ENCODE results near the gene MGAT4D. TPM values are rescaled to one million over a fixed set of nuclear protein-coding genes. Genes with fewer than 3 reads are reported as not detected.
"Not testable (repeated sequence)": the region's sequence is repeated elsewhere in the genome, so short reads cannot be mapped to it uniquely, and the experiment has no call there.

MGAT4D gene
- total RNA-seq, 2 experiments from 2014 or later = not detected

- ChIA-PET POLR2A (no interaction called here), CTCF (no interaction called here)
- Mint-ChIP-seq H3K4me1 (ENCODE audit: low read depth) (no peaks in the 10 kb centered on the region), H3K36me3 (ENCODE audit: low read depth) (no peaks in the 10 kb centered on the region), H3K9me3 (ENCODE audit: insufficient read depth) (no peaks in the 10 kb centered on the region), H3K4me3 (no peak overlapping the region), H3K27me3 (ENCODE audit: low read depth) (peaks cover 12% of the 10 kb centered on the region), H3K27ac (no peak overlapping the region)
- no peak for ATAC-seq
- no peak for DNase-seq
Observed at GRCh38 chr4:140483445-140483844, 14.6 kb downstream of the MGAT4D start.

- H3K36me3 Mint-ChIP-seq (ENCODE audit: low read depth) = no peaks in the 10 kb centered on the region
- no peak overlapping the region for H3K4me3 Mint-ChIP-seq
- CTCF ChIA-PET = no interaction called here
Observed at GRCh38 chr4:140472156-140472555, 25.9 kb downstream of the MGAT4D start.

GRCh38 chr4:140469791-140470733 lies 28.0 kb downstream of the MGAT4D start:
- ChIA-PET POLR2A (interaction anchor here (1.0 kb wide), 1 partner anchor 11 kb away, joined by 3 read pairs; no protein-coding TSS in a partner anchor), CTCF (no interaction called here)
- Mint-ChIP-seq H3K4me1 (ENCODE audit: low read depth) (no peaks in the 10 kb centered on the region), H3K27me3 (ENCODE audit: low read depth) (peaks cover 39% of the 10 kb centered on the region), H3K9me3 (ENCODE audit: insufficient read depth) (no peaks in the 10 kb centered on the region), H3K36me3 (ENCODE audit: low read depth) (no peaks in the 10 kb centered on the region), H3K4me3 (no peak overlapping the region), H3K27ac (no peak overlapping the region)
- DNase-seq (no peak), ATAC-seq (no peak)

More at GRCh38 chr4:140472156-140472555, 25.9 kb downstream of the MGAT4D start:
- Mint-ChIP-seq H3K27ac (no peak overlapping the region), H3K9me3 (ENCODE audit: insufficient read depth) (no peaks in the 10 kb centered on the region), H3K4me1 (ENCODE audit: low read depth) (no peaks in the 10 kb centered on the region), H3K27me3 (ENCODE audit: low read depth) (peaks cover 28% of the 10 kb centered on the region)
- no peak for DNase-seq
- POLR2A ChIA-PET = no interaction called here
- no peak for ATAC-seq

GRCh38 chr4:140466146-140466545 lies 31.9 kb downstream of the MGAT4D start:
- POLR2A ChIA-PET = no interaction called here
- CTCF ChIA-PET = no interaction called here
- Mint-ChIP-seq H3K9me3 (ENCODE audit: insufficient read depth) (no peaks in the 10 kb centered on the region), H3K4me1 (ENCODE audit: low read depth) (no peaks in the 10 kb centered on the region), H3K4me3 (no peak overlapping the region), H3K27ac (no peak overlapping the region), H3K36me3 (ENCODE audit: low read depth) (no peaks in the 10 kb centered on the region), H3K27me3 (ENCODE audit: low read depth) (peaks cover 32% of the 10 kb centered on the region)
- DNase-seq (no peak), ATAC-seq (no peak)

GRCh38 chr4:140463614-140464013 lies 34.5 kb downstream of the MGAT4D start:
- Mint-ChIP-seq H3K27me3 (ENCODE audit: low read depth) (peaks cover 27% of the 10 kb centered on the region), H3K4me3 (no peak overlapping the region), H3K27ac (no peak overlapping the region), H3K4me1 (ENCODE audit: low read depth) (no peaks in the 10 kb centered on the region), H3K36me3 (ENCODE audit: low read depth) (no peaks in the 10 kb centered on the region), H3K9me3 (ENCODE audit: insufficient read depth) (no peaks in the 10 kb centered on the region)
- CTCF ChIA-PET = no interaction called here
- ATAC-seq (no peak), DNase-seq (no peak)
- POLR2A ChIA-PET = no interaction called here

GRCh38 chr4:140463182-140463581 lies 34.9 kb downstream of the MGAT4D start:
- peaks cover 29% of the 10 kb centered on the region for H3K27me3 Mint-ChIP-seq (ENCODE audit: low read depth)
- H3K36me3 Mint-ChIP-seq (ENCODE audit: low read depth) = no peaks in the 10 kb centered on the region
- ATAC-seq (no peak), DNase-seq (no peak)
- CTCF ChIA-PET = no interaction called here
- no peak overlapping the region for H3K27ac Mint-ChIP-seq
- POLR2A ChIA-PET = no interaction called here
- no peaks in the 10 kb centered on the region for H3K9me3 Mint-ChIP-seq (ENCODE audit: insufficient read depth)
- no peaks in the 10 kb centered on the region for H3K4me1 Mint-ChIP-seq (ENCODE audit: low read depth)
- H3K4me3 Mint-ChIP-seq = no peak overlapping the region

GRCh38 chr4:140450352-140450751 lies 47.7 kb downstream of the MGAT4D start:
- POLR2A ChIA-PET = no interaction called here
- CTCF ChIA-PET = no interaction called here
- Mint-ChIP-seq H3K4me3 (no peak overlapping the region), H3K27me3 (ENCODE audit: low read depth) (peaks cover 39% of the 10 kb centered on the region), H3K27ac (no peak overlapping the region), H3K4me1 (ENCODE audit: low read depth) (no peaks in the 10 kb centered on the region), H3K36me3 (ENCODE audit: low read depth) (no peaks in the 10 kb centered on the region), H3K9me3 (ENCODE audit: insufficient read depth) (no peaks in the 10 kb centered on the region)
- ATAC-seq (no peak), DNase-seq (no peak)

- H3K36me3 Mint-ChIP-seq (ENCODE audit: low read depth) = no peaks in the 10 kb centered on the region
- H3K4me1 Mint-ChIP-seq (ENCODE audit: low read depth) = no peaks in the 10 kb centered on the region
- peaks cover 35% of the 10 kb centered on the region for H3K27me3 Mint-ChIP-seq (ENCODE audit: low read depth)
- H3K4me3 Mint-ChIP-seq = no peak overlapping the region
- ChIA-PET CTCF (no interaction called here), POLR2A (no interaction called here)
- no peaks in the 10 kb centered on the region for H3K9me3 Mint-ChIP-seq (ENCODE audit: insufficient read depth)
- no peak overlapping the region for H3K27ac Mint-ChIP-seq
- ATAC-seq = no peak
- no peak for DNase-seq
Observed at GRCh38 chr4:140448830-140449229, 49.3 kb downstream of the MGAT4D start.

- DNase-seq = no peak
- Mint-ChIP-seq H3K9me3 (ENCODE audit: insufficient read depth) (no peaks in the 10 kb centered on the region), H3K4me1 (ENCODE audit: low read depth) (no peaks in the 10 kb centered on the region), H3K4me3 (no peak overlapping the region), H3K27me3 (ENCODE audit: low read depth) (peaks cover 32% of the 10 kb centered on the region), H3K27ac (no peak overlapping the region), H3K36me3 (ENCODE audit: low read depth) (no peaks in the 10 kb centered on the region)
- no peak for ATAC-seq
- POLR2A ChIA-PET = no interaction called here
- CTCF ChIA-PET = no interaction called here
Observed at GRCh38 chr4:140448162-140448561, 49.9 kb downstream of the MGAT4D start.

GRCh38 chr4:140444347-140444746 lies 53.7 kb downstream of the MGAT4D start:
- DNase-seq; H3K9me3 Mint-ChIP-seq (ENCODE audit: insufficient read depth); H3K4me3 Mint-ChIP-seq; H3K27ac Mint-ChIP-seq; ATAC-seq; H3K4me1 Mint-ChIP-seq (ENCODE audit: low read depth); POLR2A ChIA-PET; H3K36me3 Mint-ChIP-seq (ENCODE audit: low read depth); CTCF ChIA-PET: not testable (repeated sequence)
- peaks cover 34% of the 10 kb centered on the region for H3K27me3 Mint-ChIP-seq (ENCODE audit: low read depth)

- POLR2A ChIA-PET = no interaction called here
- no peaks in the 10 kb centered on the region for H3K36me3 Mint-ChIP-seq (ENCODE audit: low read depth)
- no peak for ATAC-seq
Observed at GRCh38 chr4:140439644-140440142, 58.4 kb downstream of the MGAT4D start.

GRCh38 chr4:140427919-140428471 lies 70.1 kb downstream of the MGAT4D start:
- peak overlapping the region; percentile 76 for H3K4me3 Mint-ChIP-seq
- H3K27me3 Mint-ChIP-seq (ENCODE audit: low read depth) = peaks cover 48% of the 10 kb centered on the region
- H3K27ac Mint-ChIP-seq = no peak overlapping the region
- POLR2A ChIA-PET = no interaction called here
- no peak for ATAC-seq
- no peaks in the 10 kb centered on the region for H3K9me3 Mint-ChIP-seq (ENCODE audit: insufficient read depth)
- H3K4me1 Mint-ChIP-seq (ENCODE audit: low read depth) = peaks cover 10% of the 10 kb centered on the region
- DNase-seq = no peak
- CTCF ChIA-PET = interaction anchor here (0.7 to 1.2 kb wide), 3 partner anchors 9 to 182 kb away, joined by 3 to 4 read pairs (median 3); no protein-coding TSS in a partner anchor
- H3K36me3 Mint-ChIP-seq (ENCODE audit: low read depth) = no peaks in the 10 kb centered on the region

More at GRCh38 chr4:140439644-140440142, 58.4 kb downstream of the MGAT4D start:
- Mint-ChIP-seq H3K27me3 (ENCODE audit: low read depth) (peaks cover 16% of the 10 kb centered on the region), H3K4me3 (no peak overlapping the region), H3K4me1 (ENCODE audit: low read depth) (no peaks in the 10 kb centered on the region), H3K9me3 (ENCODE audit: insufficient read depth) (no peaks in the 10 kb centered on the region), H3K27ac (no peak overlapping the region)
- CTCF ChIA-PET = no interaction called here
- no peak for DNase-seq
